ENCODE data around the gene PRLH.

PRLH gene

DNA sequence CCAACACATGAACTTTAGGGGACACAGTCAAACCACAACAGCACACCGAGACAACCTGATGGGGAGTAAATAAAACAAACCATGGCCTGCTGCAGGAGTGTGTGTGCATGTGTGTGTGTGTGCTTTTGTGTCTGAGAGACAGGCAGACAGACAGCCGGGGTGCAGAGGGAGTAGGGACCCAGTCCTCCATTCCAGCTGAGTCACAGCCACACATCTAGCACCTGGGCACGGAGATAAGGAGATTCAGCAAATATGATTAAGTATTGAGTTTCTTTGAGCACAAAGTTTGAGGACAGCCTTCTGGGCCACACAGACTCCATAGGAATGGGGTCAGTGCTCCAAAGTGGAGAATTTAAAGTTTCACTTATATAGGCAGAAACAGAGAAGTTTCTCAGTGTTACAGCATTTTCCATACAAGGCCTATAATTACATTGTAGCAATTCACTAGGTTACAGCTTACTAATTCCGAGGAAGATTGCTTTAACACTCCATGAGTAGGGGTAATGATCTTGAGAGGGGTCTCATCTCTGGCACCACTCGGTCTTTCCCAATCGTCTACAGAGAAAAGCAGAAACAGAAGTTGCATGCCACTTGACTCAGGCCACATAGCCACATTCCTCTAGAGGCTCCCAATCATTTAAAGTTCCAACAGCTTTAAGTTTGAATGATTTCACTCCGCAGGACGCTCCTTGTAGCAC is 30.8 kb upstream of the PRLH start:
- H3K27ac ChIP-seq (ENCODE audit: extremely low read depth, low read depth, low read length) = no peak overlapping the region
- H3K9me3 ChIP-seq (ENCODE audit: control insufficient read depth, insufficient read depth, low read depth, low read length) = no peaks in the 10 kb centered on the region
- no peak overlapping the region for H3K4me3 ChIP-seq (ENCODE audit: low read depth, low read length)
- POLR2A ChIA-PET = no interaction called here
- H3K4me1 ChIP-seq (ENCODE audit: control insufficient read depth, insufficient read depth, low read length) = no peaks in the 10 kb centered on the region
- CTCF ChIA-PET = interaction anchor here (1.0 kb wide), 1 partner anchor 23 kb away, joined by 4 read pairs; no protein-coding TSS in a partner anchor
- TF ChIP-seq, protein P1, sequence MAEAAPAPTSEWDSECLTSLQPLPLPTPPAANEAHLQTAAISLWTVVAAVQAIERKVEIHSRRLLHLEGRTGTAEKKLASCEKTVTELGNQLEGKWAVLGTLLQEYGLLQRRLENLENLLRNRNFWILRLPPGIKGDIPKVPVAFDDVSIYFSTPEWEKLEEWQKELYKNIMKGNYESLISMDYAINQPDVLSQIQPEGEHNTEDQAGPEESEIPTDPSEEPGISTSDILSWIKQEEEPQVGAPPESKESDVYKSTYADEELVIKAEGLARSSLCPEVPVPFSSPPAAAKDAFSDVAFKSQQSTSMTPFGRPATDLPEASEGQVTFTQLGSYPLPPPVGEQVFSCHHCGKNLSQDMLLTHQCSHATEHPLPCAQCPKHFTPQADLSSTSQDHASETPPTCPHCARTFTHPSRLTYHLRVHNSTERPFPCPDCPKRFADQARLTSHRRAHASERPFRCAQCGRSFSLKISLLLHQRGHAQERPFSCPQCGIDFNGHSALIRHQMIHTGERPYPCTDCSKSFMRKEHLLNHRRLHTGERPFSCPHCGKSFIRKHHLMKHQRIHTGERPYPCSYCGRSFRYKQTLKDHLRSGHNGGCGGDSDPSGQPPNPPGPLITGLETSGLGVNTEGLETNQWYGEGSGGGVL (tag by site-specific recombination; IDR thresholded peaks at IDR 0.05) = no peak
- TF ChIP-seq ZNF473 (tag by site-specific recombination; IDR thresholded peaks at IDR 0.05) = no peak
- H3K36me3 ChIP-seq (ENCODE audit: control insufficient read depth in 2 of 2, insufficient read depth in 1 of 2, low read length in 2 of 2) = no peaks in the 10 kb centered on the region

DNA sequence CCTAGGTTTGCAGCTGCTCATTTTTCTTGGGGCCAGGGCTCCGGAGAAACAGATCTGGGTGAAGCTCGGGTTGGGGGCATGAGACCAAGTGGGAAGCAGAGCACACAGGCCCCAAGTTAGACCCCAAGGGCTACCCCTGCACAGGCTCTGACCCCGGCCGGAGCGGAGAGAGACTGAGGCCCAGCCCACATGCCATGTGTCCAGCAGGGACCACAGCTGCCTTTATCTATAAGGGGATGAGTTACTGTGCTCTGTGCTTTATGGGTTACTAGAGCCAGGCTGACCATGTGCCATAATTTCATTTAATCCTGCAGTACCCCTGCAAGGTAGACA is 30.3 kb upstream of the PRLH start:
- no peaks in the 10 kb centered on the region for H3K36me3 ChIP-seq (ENCODE audit: control insufficient read depth in 2 of 2, insufficient read depth in 1 of 2, low read length in 2 of 2)
- no peaks in the 10 kb centered on the region for H3K9me3 ChIP-seq (ENCODE audit: control insufficient read depth, insufficient read depth, low read depth, low read length)
- TF ChIP-seq, protein P2, sequence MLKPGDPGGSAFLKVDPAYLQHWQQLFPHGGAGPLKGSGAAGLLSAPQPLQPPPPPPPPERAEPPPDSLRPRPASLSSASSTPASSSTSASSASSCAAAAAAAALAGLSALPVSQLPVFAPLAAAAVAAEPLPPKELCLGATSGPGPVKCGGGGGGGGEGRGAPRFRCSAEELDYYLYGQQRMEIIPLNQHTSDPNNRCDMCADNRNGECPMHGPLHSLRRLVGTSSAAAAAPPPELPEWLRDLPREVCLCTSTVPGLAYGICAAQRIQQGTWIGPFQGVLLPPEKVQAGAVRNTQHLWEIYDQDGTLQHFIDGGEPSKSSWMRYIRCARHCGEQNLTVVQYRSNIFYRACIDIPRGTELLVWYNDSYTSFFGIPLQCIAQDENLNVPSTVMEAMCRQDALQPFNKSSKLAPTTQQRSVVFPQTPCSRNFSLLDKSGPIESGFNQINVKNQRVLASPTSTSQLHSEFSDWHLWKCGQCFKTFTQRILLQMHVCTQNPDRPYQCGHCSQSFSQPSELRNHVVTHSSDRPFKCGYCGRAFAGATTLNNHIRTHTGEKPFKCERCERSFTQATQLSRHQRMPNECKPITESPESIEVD (tag by site-specific recombination; IDR thresholded peaks at IDR 0.05) = no peak
- no peak overlapping the region for H3K4me3 ChIP-seq (ENCODE audit: low read depth, low read length)
- H3K4me1 ChIP-seq (ENCODE audit: control insufficient read depth, insufficient read depth, low read length) = no peaks in the 10 kb centered on the region
- no peak overlapping the region for H3K27ac ChIP-seq (ENCODE audit: extremely low read depth, low read depth, low read length)
- POLR2A ChIA-PET = no interaction called here
- CTCF ChIA-PET = interaction anchor here (1.0 kb wide), 1 partner anchor 23 kb away, joined by 4 read pairs; no protein-coding TSS in a partner anchor

DNA sequence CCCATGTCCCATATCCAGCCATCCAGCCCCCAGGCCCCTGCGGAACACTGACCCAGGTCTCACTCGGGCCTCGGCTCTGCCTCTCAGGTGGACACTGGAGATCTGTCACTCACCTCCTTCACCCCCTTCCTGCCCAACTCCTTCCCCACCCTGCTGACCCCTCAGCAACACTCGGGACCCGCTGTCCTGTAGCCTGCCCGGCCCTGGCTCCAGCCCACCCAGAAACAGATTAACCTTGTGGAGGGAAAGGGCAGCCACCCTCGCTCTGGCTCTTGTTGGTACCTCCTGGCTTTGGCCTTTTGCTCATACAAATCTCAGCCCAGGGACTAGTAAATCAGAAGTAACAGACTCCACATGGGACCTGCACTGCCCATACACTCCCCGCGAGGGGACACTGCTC is 29.8 kb upstream of the PRLH start:
- Histone ChIP-seq H3K4me3 (ENCODE audit: low read depth, low read length) (no peak overlapping the region), H3K36me3 (ENCODE audit: control insufficient read depth in 2 of 2, insufficient read depth in 1 of 2, low read length in 2 of 2) (no peaks in the 10 kb centered on the region), H3K9me3 (ENCODE audit: control insufficient read depth, insufficient read depth, low read depth, low read length) (no peaks in the 10 kb centered on the region), H3K4me1 (ENCODE audit: control insufficient read depth, insufficient read depth, low read length) (no peaks in the 10 kb centered on the region), H3K27ac (ENCODE audit: extremely low read depth, low read depth, low read length) (no peak overlapping the region)
- ChIA-PET POLR2A (no interaction called here), CTCF (no interaction called here)
- no peak for TF ChIP-seq ZNF777 (tag by site-specific recombination; IDR thresholded peaks at IDR 0.05; ENCODE audit: borderline replicate concordance)
- TF ChIP-seq, protein P1 (tag by site-specific recombination; IDR thresholded peaks at IDR 0.05) = no peak
- no peak for TF ChIP-seq MYNN (tag by site-specific recombination; IDR thresholded peaks at IDR 0.05; ENCODE audit: borderline replicate concordance)
- TF ChIP-seq ZNF138 (tag by site-specific recombination; IDR thresholded peaks at IDR 0.05; ENCODE audit: borderline replicate concordance) = no peak
- TF ChIP-seq ZNF621 (tag by site-specific recombination; IDR thresholded peaks at IDR 0.05) = no peak
- TF ChIP-seq OVOL3 (tag by site-specific recombination; IDR thresholded peaks at IDR 0.05) = no peak
- TF ChIP-seq ZNF560 (tag by site-specific recombination; IDR thresholded peaks at IDR 0.05; ENCODE audit: borderline replicate concordance) = no peak
- TF ChIP-seq, protein P3, sequence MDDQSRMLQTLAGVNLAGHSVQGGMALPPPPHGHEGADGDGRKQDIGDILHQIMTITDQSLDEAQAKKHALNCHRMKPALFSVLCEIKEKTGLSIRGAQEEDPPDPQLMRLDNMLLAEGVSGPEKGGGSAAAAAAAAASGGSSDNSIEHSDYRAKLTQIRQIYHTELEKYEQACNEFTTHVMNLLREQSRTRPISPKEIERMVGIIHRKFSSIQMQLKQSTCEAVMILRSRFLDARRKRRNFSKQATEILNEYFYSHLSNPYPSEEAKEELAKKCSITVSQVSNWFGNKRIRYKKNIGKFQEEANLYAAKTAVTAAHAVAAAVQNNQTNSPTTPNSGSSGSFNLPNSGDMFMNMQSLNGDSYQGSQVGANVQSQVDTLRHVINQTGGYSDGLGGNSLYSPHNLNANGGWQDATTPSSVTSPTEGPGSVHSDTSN (CRISPR knock-in tag; IDR thresholded peaks at IDR 0.05) = no peak
- TF ChIP-seq ZNF785 (tag by site-specific recombination; IDR thresholded peaks at IDR 0.05) = no peak
- TF ChIP-seq, protein P4, sequence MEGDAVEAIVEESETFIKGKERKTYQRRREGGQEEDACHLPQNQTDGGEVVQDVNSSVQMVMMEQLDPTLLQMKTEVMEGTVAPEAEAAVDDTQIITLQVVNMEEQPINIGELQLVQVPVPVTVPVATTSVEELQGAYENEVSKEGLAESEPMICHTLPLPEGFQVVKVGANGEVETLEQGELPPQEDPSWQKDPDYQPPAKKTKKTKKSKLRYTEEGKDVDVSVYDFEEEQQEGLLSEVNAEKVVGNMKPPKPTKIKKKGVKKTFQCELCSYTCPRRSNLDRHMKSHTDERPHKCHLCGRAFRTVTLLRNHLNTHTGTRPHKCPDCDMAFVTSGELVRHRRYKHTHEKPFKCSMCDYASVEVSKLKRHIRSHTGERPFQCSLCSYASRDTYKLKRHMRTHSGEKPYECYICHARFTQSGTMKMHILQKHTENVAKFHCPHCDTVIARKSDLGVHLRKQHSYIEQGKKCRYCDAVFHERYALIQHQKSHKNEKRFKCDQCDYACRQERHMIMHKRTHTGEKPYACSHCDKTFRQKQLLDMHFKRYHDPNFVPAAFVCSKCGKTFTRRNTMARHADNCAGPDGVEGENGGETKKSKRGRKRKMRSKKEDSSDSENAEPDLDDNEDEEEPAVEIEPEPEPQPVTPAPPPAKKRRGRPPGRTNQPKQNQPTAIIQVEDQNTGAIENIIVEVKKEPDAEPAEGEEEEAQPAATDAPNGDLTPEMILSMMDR (tag by site-specific recombination; IDR thresholded peaks at IDR 0.05) = no peak
- TF ChIP-seq SP2 (tag by site-specific recombination; IDR thresholded peaks at IDR 0.05) = no peak
- no peak for TF ChIP-seq ZNF350 (tag by site-specific recombination; IDR thresholded peaks at IDR 0.05)

Measured in HEK293 (cell line).